ENCODE results near the gene SLC18A3.

DNA sequence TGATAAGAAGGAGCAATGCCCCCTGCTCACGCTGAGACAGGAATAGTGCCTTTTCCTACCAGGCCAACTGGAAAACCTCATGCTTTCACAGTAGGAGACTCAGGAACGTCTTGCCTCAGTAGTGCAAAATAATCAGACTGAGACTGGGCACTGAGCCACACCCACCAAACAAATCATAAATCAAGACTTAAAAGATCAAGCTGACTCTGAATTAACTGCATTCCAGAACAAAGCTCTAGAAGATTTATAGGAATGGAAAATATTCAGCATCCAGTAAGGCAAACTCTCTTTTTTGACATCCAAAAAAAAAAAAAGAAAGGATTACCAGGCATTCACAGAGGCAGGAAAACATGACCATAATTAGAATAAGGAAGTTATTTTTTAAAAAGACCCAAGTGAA is 30.5 kb upstream of the SLC18A3 start:
- no peak for TF ChIP-seq CTCF (conservative IDR thresholded peaks at IDR 0.05 in 1 of 2, IDR thresholded peaks at IDR 0.05 in 1 of 2; ENCODE audit: extremely low read depth in 1 of 2, insufficient read depth in 1 of 2, low read depth in 1 of 2, low read length in 2 of 2)
- TF ChIP-seq EZH2 (IDR thresholded peaks at IDR 0.05; ENCODE audit: borderline replicate concordance, low read length) = no peak

Measured in mammary epithelial cell (primary cell).